NCI-H526 treated with DMSO at 0.1 percent for 48 hours (cell line): ENCODE results near the gene CHD2.
"Not testable (repeated sequence)": the region's sequence is repeated elsewhere in the genome, so short reads cannot be mapped to it uniquely, and the experiment has no call there.

ENCODE experiments used
- DNase-seq: peaks from one replicate; lab custom pipeline; 2025; lab: John Stamatoyannopoulos, UW

The CHD2 gene

GRCh38 chr15:93035953-93036810, 136.1 kb downstream of the CHD2 start:
- DNase-seq: peak; percentile 20

- peak; percentile 50 for DNase-seq
These were observed 137.1 kb downstream of the CHD2 start for GRCh38 chr15:93036951-93037819.

- DNase-seq: no peak
These were observed 137.9 kb downstream of the CHD2 start for GRCh38 chr15:93037820-93038705.

- DNase-seq: not testable (repeated sequence)
These were observed 139.6 kb downstream of the CHD2 start for GRCh38 chr15:93039562-93040287.

DNA sequence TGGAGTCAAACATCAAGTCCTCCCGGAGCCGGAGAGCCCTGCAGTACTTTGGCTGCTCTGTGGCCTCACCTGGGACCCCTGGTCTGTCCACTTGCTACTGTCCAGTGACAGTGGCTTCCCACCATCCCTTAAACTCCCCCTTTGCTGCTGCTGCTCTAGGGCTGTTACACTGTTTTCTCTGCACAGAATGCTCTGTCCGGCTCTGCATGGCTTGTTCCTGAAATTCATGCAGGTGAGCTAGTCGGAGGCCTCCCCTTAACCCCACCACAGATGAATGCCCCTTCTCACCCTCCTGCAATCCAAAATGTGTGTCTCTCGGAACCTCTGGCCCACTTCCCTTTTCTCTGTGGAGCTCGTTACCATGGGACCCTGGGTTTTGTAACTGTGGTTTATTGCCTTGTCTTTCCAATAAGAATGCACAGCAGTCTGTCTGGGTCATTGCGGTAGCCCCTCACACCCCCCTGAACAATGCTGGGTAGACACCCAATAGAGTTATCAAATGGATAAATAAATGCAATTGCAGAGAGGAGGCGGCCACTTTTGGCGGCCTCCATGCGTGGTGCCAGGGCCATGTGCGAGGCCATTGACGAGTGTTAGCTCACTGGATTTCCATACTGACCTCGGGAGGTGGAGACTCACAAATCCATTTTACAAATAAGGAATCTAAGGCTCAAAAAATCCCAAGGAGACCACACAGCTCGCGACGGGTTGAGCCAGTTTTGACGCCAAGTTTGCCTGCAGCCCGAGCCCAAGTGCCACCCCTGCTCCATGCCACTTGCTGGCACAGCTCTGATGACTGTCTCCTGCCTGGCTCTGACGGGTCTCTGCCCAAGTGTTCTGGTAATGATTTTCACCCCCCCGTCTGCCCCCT, 140.4 kb downstream of the CHD2 start:
- no peak for DNase-seq

- DNase-seq: no peak
These were observed 141.0 kb downstream of the CHD2 start for GRCh38 chr15:93041159-93041547.

DNA sequence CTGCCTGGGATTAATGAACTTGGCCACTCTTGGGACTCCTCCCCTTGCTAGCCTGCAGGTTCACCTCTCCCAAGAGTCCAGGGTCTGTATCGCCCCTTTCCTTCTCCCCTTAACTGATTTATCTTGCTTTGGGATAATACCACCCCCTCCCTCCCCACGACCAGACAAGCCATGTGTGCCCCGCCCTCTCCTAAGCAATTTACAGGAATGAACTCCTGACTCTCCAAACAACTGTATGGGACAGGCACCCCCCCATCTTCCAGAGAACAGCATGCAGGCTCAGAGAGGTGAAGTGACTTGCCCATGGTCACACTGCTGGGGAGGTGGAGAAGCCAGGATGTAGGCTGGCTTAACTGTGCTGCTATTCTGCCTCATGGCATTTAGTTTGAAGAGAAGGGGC, 142.1 kb downstream of the CHD2 start:
- DNase-seq: no peak

- DNase-seq: no peak
These were observed 142.7 kb downstream of the CHD2 start for GRCh38 chr15:93042691-93043378.

GRCh38 chr15:93043621-93044300, 143.6 kb downstream of the CHD2 start:
- no peak for DNase-seq

- no peak for DNase-seq
These were observed 144.4 kb downstream of the CHD2 start for GRCh38 chr15:93044301-93045190.

DNA sequence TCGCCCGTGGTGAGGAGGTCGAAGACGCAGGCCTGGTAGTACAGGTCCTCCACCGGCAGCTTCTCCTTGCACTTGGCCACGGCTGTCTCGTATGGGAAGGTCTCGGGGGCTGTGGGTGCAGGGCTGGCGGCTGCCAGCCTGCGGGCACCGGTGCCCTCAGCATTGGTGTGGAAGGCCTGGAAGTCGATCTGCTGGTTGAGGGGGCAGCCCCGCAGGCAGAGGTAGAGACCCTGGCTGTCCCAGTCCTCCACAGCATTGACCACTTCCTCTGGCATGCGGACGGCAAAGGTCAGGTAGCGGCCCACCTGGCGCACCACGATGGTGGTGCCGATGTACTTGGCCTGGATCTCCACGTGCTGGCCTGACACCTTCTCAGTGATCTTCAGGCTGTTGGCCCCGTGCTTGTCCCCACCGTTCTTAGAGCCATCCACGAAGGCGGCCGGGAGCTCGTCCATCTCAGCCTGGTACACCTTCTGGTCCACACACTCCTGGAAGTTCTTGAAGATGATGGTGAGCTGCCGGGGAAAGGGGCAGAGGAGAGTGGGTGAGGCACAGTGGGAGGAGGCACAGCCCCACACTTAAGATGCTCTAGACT, 145.2 kb downstream of the CHD2 start:
- DNase-seq: no peak

DNA sequence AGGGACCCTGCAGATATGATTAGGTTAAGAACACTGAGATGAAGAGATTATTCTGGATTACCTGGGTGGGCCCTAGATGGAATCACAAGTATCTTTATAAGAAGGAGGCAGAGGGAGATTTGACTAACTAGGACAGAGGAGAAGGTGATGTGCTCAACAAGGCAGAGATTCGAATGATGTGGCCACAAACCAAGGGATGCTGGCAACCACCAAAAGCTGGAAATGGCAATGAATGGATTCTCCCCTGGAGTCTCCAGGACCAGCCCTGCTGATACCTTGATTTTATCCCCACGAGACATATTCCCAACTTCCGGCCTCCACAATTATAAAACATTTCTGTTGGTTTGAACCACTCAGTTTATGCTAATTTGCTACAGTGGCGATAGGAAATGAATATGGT, 146.0 kb downstream of the CHD2 start:
- DNase-seq: no peak

DNA sequence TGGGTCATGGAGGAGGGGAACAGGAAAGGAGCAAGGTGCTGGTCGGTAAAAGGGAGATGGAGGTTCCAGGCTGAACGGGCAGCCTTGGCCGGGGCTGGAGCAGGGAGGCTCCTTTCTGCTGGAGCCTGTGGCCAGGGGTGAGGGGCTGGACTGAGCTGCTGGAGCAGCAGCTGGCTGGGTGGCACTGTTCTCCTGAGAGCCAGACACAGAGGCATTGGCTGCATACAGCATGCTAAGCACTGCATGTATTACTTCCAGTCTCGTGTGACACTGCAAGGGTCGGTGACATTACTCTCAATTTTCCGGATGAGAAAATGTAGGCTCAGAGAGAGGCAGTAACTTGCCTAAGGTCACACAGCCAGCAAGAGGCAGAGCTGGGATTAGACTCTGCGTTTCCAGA, 146.6 kb downstream of the CHD2 start:
- DNase-seq: no peak

DNA sequence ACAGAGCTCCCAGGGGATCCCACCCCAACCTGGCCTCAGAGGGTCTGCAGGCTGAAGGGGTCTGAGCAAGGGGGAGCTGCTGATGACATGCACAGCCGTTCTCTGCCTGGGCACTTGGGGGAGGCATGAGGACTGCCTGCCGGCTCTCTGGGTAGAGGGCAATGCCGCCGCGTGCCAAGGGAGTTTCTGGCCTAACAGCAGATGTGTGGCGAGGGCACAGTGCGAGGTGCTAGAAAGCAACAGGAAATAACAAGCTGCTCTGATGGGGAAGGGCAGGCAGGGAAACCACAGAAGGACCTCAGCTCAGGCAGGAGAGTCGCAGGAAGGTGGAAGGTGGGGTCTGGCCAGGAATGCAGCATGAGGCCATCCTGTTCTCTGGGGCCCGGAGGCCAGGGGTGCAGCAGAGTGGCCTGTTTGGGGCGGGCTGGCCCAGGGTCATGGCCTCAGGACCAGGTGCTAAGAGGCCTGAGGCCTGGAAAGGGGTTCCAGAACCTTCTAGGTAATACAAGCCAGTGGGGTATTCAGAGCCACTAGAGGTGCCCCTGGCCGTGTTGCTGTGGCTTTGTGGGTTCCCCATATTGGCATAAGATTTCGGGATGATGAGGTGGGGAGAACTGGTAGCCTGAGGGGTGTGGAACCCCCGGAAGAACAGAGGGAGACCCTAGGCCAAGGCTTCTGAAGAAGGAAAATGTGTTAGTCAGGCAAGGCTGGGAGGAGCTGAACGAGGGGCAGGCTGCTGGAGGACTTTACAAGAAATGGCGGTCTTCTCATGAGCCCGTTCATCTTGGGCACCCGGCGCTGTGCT, 147.7 kb downstream of the CHD2 start:
- DNase-seq: no peak

DNA sequence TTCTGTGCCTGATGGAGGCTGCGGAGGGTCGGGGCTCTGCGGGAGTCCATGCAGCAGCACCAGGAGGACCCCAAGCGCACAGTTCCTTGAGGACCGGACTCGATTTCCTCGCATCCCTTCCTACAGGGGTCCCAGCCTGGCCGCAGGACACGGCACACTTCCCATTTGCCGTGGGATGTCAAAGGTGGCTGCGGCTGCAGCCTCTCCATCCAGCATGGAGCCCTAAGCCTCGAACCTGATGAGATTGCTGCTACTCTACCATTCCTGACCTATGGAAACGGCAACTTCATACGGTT, 148.2 kb downstream of the CHD2 start:
- no peak for DNase-seq

DNA sequence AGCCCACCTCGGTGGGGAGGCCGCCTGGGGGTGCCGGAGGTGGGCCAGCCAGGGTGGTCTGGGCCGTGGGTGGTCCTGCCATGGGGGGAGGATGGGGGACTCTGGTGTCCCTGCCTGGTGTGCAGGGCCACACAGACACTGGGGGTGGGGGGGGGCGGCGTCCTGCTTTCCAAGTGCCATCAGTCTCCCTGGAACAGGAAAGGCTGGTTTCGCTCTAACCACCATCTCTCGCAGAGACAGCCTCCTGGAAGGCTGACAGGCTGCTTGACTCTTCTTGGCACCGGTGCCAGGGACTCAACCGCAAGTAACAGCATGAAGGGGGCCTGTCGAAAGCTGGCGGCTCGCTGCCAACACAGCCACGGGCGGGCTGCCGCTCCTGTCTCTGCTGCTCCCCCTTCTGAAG, 148.6 kb downstream of the CHD2 start:
- DNase-seq: no peak

GRCh38 chr15:93049233-93049632, 149.1 kb downstream of the CHD2 start:
- no peak for DNase-seq
